ENCODE results near the gene CYFIP1. TPM values are rescaled to one million over a fixed set of nuclear protein-coding genes. Genes with fewer than 3 reads are reported as not detected.

CYFIP1 gene
- total and polyA plus RNA-seq, 10 of the 15 experiments (the other 5 are each of a cell fraction or from before 2014, with no cell fraction given): 3.5 to 46.2 (median 28.3) TPM

DNA sequence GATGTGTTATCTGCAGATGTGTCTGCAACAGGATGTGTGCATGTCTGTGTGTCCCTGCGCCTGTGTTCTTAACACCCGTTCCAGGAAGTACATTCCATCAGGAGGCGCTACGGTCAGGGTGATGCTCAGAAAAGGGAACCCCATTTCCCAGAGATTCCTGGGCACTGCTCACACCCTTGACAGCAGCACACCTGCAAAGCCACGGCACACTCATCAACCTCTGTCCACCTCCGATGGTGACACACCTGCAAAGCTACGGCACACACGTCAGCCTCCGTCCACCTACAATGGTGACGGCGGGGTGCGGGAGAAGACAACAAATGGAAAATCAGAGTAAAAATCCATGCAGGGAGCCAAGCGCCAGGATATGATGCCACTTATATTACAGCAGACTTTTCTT, 86.3 kb downstream of the CYFIP1 start:
- Histone ChIP-seq H4K20me1 (ENCODE audit: control insufficient read depth, insufficient read depth) (no peaks in the 10 kb centered on the region), H3K9ac (ENCODE audit: control insufficient read depth, insufficient read depth, low read length) (no peak overlapping the region), H3K27me3 (replicated peaks in 1 of 2; ENCODE audit: control insufficient read depth in 2 of 2, insufficient read depth in 2 of 2, low read length in 1 of 2) (no peaks in the 10 kb centered on the region), H3K4me3 (no peak overlapping the region), H3K27ac (ENCODE audit: control insufficient read depth, insufficient read depth) (no peak overlapping the region), H2AFZ (ENCODE audit: control insufficient read depth, low read depth, low read length) (no peak overlapping the region), H3K4me1 (ENCODE audit: control insufficient read depth, insufficient read depth, low read length) (no peaks in the 10 kb centered on the region), H3K36me3 (ENCODE audit: control insufficient read depth in 2 of 2, insufficient read depth in 2 of 2, low read length in 1 of 2) (peaks cover 4 to 13% of the 10 kb centered on the region in 2 experiments; a peak in 2 of 4 replicates), H3K79me2 (ENCODE audit: control insufficient read depth, insufficient read depth, low read length) (no peaks in the 10 kb centered on the region), H3K4me2 (ENCODE audit: control insufficient read depth, insufficient read depth) (no peak overlapping the region), H3K9me3 (replicated peaks; ENCODE audit: control insufficient read depth, insufficient read depth, low read length) (no peaks in the 10 kb centered on the region)
- intact Hi-C loops (cut with micrococcal nuclease; ENCODE audit: unreplicated experiment): no loop called here
- no TSS peak for BruUV-seq (replicated peaks)
- ChIA-PET SMC1A (ENCODE audit: uncharacterized antibody, unreplicated experiment) (no interaction called here), CTCF (interaction anchor here (0.5 kb wide), 1 partner anchor 10 kb away, joined by 3 read pairs; no protein-coding TSS in a partner anchor), RAD21 (ENCODE audit: unreplicated experiment) (no interaction called here), POLR2A (no interaction called here)
- 96% methylated on average over 13 of the region's 13 CpGs for WGBS (ENCODE audit: insufficient coverage, insufficient replicate concordance, low lambda C conversion rate, missing lambda C conversion rate)
- TF ChIP-seq TCF7 (IDR thresholded peaks at IDR 0.05; ENCODE audit: borderline replicate concordance) (no peak), MYB (IDR thresholded peaks at IDR 0.05; ENCODE audit: borderline replicate concordance, low read depth, low read length) (no peak), BMI1 (IDR thresholded peaks at IDR 0.05; ENCODE audit: borderline replicate concordance) (no peak), CHD2 (IDR thresholded peaks at IDR 0.05; ENCODE audit: borderline replicate concordance, low read depth, low read length) (no peak), SMAD1 (IDR thresholded peaks at IDR 0.05; ENCODE audit: low read depth, partially characterized antibody) (no peak), NR2C2 (IDR thresholded peaks at IDR 0.05; ENCODE audit: borderline replicate concordance, control insufficient read depth, insufficient read length, low read depth) (no peak), RBBP5 (conservative IDR thresholded peaks at IDR 0.05) (no peak), EP300 (IDR thresholded peaks at IDR 0.05; ENCODE audit: borderline replicate concordance in 1 of 2, control insufficient read depth in 1 of 2, low read depth in 2 of 2, low read length in 2 of 2) (no peak)
- no peak for DNase-seq (ENCODE audit: low read depth, low spot score)
- in situ Hi-C loops (cut with MboI): loop anchor here (10.0 kb wide), 1 partner anchor 51 kb away; no protein-coding TSS in a partner anchor
- FAIRE-seq: no peak
- ATAC-seq: no peak

DNA sequence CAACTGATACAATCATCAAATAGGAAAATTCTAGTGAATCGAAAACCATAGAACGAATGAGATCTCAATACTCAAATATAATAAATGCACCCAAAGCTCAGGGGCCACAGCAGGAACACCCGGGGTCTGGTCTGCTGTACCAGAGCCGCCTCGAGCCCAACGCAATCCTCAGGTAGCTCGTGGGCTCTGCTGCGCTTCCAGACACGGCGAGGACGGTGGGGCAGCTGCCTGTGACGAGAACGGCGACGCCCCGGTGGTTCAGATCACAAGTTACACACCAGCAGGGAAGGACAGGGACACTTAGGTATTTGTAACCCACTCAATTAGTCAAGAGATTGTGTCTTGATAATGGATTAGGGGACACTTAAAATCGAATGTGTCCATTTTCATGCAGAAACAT, 87.1 kb downstream of the CYFIP1 start:
- H3K79me2 ChIP-seq (ENCODE audit: control insufficient read depth, insufficient read depth, low read length): no peaks in the 10 kb centered on the region
- RAD21 ChIA-PET (ENCODE audit: unreplicated experiment): interaction anchor here (0.9 kb wide), 1 partner anchor 53 kb away, joined by 3 read pairs; no protein-coding TSS in a partner anchor
- SMC1A ChIA-PET (ENCODE audit: uncharacterized antibody, unreplicated experiment): no interaction called here
- H3K9me3 ChIP-seq (replicated peaks; ENCODE audit: control insufficient read depth, insufficient read depth, low read length): no peaks in the 10 kb centered on the region
- H3K36me3 ChIP-seq (ENCODE audit: control insufficient read depth in 2 of 2, insufficient read depth in 2 of 2, low read length in 1 of 2): peaks cover 4 to 13% of the 10 kb centered on the region in 2 experiments; a peak in 2 of 4 replicates
- FAIRE-seq (no peak), DNase-seq (ENCODE audit: low read depth, low spot score) (no peak), ATAC-seq (no peak)
- H4K20me1 ChIP-seq (ENCODE audit: control insufficient read depth, insufficient read depth): no peaks in the 10 kb centered on the region
- intact Hi-C loops (cut with micrococcal nuclease; ENCODE audit: unreplicated experiment): no loop called here
- in situ Hi-C loops (cut with MboI): loop anchor here (10.0 kb wide), 1 partner anchor 52 kb away; no protein-coding TSS in a partner anchor
- TF ChIP-seq NFIC (IDR thresholded peaks at IDR 0.05; ENCODE audit: low read depth, low read length) (no peak), WRNIP1 (IDR thresholded peaks at IDR 0.05; ENCODE audit: borderline replicate concordance, low read depth, low read length) (no peak), EED (IDR thresholded peaks at IDR 0.05; ENCODE audit: low read depth) (no peak)
- TF ChIP-seq, protein P1, sequence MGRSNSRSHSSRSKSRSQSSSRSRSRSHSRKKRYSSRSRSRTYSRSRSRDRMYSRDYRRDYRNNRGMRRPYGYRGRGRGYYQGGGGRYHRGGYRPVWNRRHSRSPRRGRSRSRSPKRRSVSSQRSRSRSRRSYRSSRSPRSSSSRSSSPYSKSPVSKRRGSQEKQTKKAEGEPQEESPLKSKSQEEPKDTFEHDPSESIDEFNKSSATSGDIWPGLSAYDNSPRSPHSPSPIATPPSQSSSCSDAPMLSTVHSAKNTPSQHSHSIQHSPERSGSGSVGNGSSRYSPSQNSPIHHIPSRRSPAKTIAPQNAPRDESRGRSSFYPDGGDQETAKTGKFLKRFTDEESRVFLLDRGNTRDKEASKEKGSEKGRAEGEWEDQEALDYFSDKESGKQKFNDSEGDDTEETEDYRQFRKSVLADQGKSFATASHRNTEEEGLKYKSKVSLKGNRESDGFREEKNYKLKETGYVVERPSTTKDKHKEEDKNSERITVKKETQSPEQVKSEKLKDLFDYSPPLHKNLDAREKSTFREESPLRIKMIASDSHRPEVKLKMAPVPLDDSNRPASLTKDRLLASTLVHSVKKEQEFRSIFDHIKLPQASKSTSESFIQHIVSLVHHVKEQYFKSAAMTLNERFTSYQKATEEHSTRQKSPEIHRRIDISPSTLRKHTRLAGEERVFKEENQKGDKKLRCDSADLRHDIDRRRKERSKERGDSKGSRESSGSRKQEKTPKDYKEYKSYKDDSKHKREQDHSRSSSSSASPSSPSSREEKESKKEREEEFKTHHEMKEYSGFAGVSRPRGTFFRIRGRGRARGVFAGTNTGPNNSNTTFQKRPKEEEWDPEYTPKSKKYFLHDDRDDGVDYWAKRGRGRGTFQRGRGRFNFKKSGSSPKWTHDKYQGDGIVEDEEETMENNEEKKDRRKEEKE (IDR thresholded peaks at IDR 0.05): no peak
- H3K27ac ChIP-seq (ENCODE audit: control insufficient read depth, insufficient read depth): no peak overlapping the region
- CTCF ChIA-PET: no interaction called here
- no peak overlapping the region for H3K4me2 ChIP-seq (ENCODE audit: control insufficient read depth, insufficient read depth)
- no peak overlapping the region for H3K4me3 ChIP-seq
- no peak overlapping the region for H2AFZ ChIP-seq (ENCODE audit: control insufficient read depth, low read depth, low read length)
- no peaks in the 10 kb centered on the region for H3K4me1 ChIP-seq (ENCODE audit: control insufficient read depth, insufficient read depth, low read length)
- no peak overlapping the region for H3K9ac ChIP-seq (ENCODE audit: control insufficient read depth, insufficient read depth, low read length)
- no TSS peak for BruUV-seq (replicated peaks)
- H3K27me3 ChIP-seq (replicated peaks in 1 of 2; ENCODE audit: control insufficient read depth in 2 of 2, insufficient read depth in 2 of 2, low read length in 1 of 2): no peaks in the 10 kb centered on the region
- POLR2A ChIA-PET: no interaction called here
- WGBS (ENCODE audit: insufficient coverage, insufficient replicate concordance, low lambda C conversion rate, missing lambda C conversion rate): 97% methylated on average over 17 of the region's 17 CpGs

Data from GM12878 (cell line).